Endothelial cell (in vitro differentiated cells): Measurements from ENCODE around the gene TLR6. TPM values are rescaled to one million over a fixed set of nuclear protein-coding genes. Genes with fewer than 3 reads are reported as not detected.

Experiments
- DNase-seq: peaks from one replicate; pipeline ENCODE4 v3.0.0; 2021; ENCODE audit warnings: low spot score
- H3K27ac Mint-ChIP-seq: one replicate; pipeline ENCODE4 v1.8.0; 2021; ENCODE audit warnings: mixed read lengths, inconsistent platforms; ENCODE audit not compliant: unreplicated experiment
- H3K27me3 Mint-ChIP-seq: one replicate; pipeline ENCODE4 v1.8.0; 2021; ENCODE audit warnings: mild to moderate bottlenecking, moderate library complexity, mixed read lengths, inconsistent platforms; ENCODE audit not compliant: unreplicated experiment
- H3K36me3 Mint-ChIP-seq: one replicate; pipeline ENCODE4 v1.8.0; 2021; ENCODE audit warnings: mild to moderate bottlenecking, low read depth, mixed read lengths, inconsistent platforms; ENCODE audit not compliant: unreplicated experiment
- H3K4me1 Mint-ChIP-seq: one replicate; pipeline ENCODE4 v1.8.0; 2021; ENCODE audit warnings: mild to moderate bottlenecking, mixed read lengths, inconsistent platforms; ENCODE audit not compliant: unreplicated experiment
- H3K4me3 Mint-ChIP-seq: one replicate; pipeline ENCODE4 v1.8.0; 2021; ENCODE audit warnings: mild to moderate bottlenecking, mixed read lengths, inconsistent platforms; ENCODE audit not compliant: unreplicated experiment
- H3K9me3 Mint-ChIP-seq: one replicate; pipeline ENCODE4 v1.8.0; 2021; ENCODE audit warnings: mixed read lengths, inconsistent platforms; ENCODE audit not compliant: unreplicated experiment
- total RNA-seq: library from RNA; stranded (reverse); fragmentation: NEBNext Ultra II Directional; extraction: Animal tissue kit (Norgen Biotek cat#: 25700); gene quantifications from one replicate; pipeline ENCODE4 v1.2.1, GENCODE V29; 2021; ENCODE audit not compliant: unreplicated experiment
- TF ChIP-seq, protein P1 (sequence below): fragments of 200-600 bp; sonication (generic); IDR thresholded peaks from one replicate; pipeline ENCODE4 v1.5.0; 2021; ENCODE audit warnings: antibody characterized with exemption; ENCODE audit not compliant: unreplicated experiment

The TLR6 gene
- total RNA-seq, 1 donor from 2014 or later: 0.85 TPM

- H3K27me3 Mint-ChIP-seq: peaks cover 1% of the 10 kb centered on the region
- H3K27ac Mint-ChIP-seq: no peak overlapping the region
- peaks cover 8% of the 10 kb centered on the region for H3K36me3 Mint-ChIP-seq
- TF ChIP-seq, protein P1, sequence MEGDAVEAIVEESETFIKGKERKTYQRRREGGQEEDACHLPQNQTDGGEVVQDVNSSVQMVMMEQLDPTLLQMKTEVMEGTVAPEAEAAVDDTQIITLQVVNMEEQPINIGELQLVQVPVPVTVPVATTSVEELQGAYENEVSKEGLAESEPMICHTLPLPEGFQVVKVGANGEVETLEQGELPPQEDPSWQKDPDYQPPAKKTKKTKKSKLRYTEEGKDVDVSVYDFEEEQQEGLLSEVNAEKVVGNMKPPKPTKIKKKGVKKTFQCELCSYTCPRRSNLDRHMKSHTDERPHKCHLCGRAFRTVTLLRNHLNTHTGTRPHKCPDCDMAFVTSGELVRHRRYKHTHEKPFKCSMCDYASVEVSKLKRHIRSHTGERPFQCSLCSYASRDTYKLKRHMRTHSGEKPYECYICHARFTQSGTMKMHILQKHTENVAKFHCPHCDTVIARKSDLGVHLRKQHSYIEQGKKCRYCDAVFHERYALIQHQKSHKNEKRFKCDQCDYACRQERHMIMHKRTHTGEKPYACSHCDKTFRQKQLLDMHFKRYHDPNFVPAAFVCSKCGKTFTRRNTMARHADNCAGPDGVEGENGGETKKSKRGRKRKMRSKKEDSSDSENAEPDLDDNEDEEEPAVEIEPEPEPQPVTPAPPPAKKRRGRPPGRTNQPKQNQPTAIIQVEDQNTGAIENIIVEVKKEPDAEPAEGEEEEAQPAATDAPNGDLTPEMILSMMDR: peak; percentile 14
- H3K4me1 Mint-ChIP-seq: no peaks in the 10 kb centered on the region
- no peak overlapping the region for H3K4me3 Mint-ChIP-seq
- no peaks in the 10 kb centered on the region for H3K9me3 Mint-ChIP-seq
- no peak for DNase-seq
Measured at GRCh38 chr4:38902695-38903094, 46.1 kb upstream of the TLR6 start.

- no peaks in the 10 kb centered on the region for H3K9me3 Mint-ChIP-seq
- TF ChIP-seq, protein P1: no peak
- DNase-seq: no peak
- H3K4me3 Mint-ChIP-seq: no peak overlapping the region
- no peak overlapping the region for H3K27ac Mint-ChIP-seq
- H3K4me1 Mint-ChIP-seq: no peaks in the 10 kb centered on the region
- peaks cover 8% of the 10 kb centered on the region for H3K36me3 Mint-ChIP-seq
- peaks cover 1% of the 10 kb centered on the region for H3K27me3 Mint-ChIP-seq
Measured at GRCh38 chr4:38902221-38902620, 45.6 kb upstream of the TLR6 start.

GRCh38 chr4:38898245-38898644 is 41.6 kb upstream of the TLR6 start:
- peaks cover 7% of the 10 kb centered on the region for H3K36me3 Mint-ChIP-seq
- TF ChIP-seq, protein P1: no peak

GRCh38 chr4:38896940-38897339 is 40.3 kb upstream of the TLR6 start:
- H3K4me3 Mint-ChIP-seq: no peak overlapping the region
- H3K36me3 Mint-ChIP-seq: peaks cover 7% of the 10 kb centered on the region
- no peaks in the 10 kb centered on the region for H3K9me3 Mint-ChIP-seq
- no peaks in the 10 kb centered on the region for H3K4me1 Mint-ChIP-seq
- no peak overlapping the region for H3K27ac Mint-ChIP-seq
- no peak for DNase-seq
- TF ChIP-seq, protein P1: no peak
- no peaks in the 10 kb centered on the region for H3K27me3 Mint-ChIP-seq

More at GRCh38 chr4:38898245-38898644, 41.6 kb upstream of the TLR6 start:
- H3K4me1 Mint-ChIP-seq: no peaks in the 10 kb centered on the region
- H3K4me3 Mint-ChIP-seq: no peak overlapping the region
- no peak overlapping the region for H3K27ac Mint-ChIP-seq
- DNase-seq: no peak
- H3K9me3 Mint-ChIP-seq: no peaks in the 10 kb centered on the region
- H3K27me3 Mint-ChIP-seq: no peaks in the 10 kb centered on the region

- Mint-ChIP-seq H3K9me3 (no peaks in the 10 kb centered on the region), H3K36me3 (peaks cover 7% of the 10 kb centered on the region), H3K4me3 (no peak overlapping the region), H3K27ac (no peak overlapping the region), H3K27me3 (no peaks in the 10 kb centered on the region), H3K4me1 (no peaks in the 10 kb centered on the region)
- no peak for DNase-seq
- TF ChIP-seq, protein P1: no peak
Measured at GRCh38 chr4:38894322-38894982, 37.8 kb upstream of the TLR6 start.
